Heart left ventricle (tissue), 13 donors: Measurements from ENCODE around the gene PAX2.

Source experiments
- CTCF ChIP-seq, 12 donors: fragments of 200-600 bp; sonication (generic) in 4 of 12; IDR thresholded peaks; one replicate each; pipeline versions ENCODE4 v1.5.0 to v1.8.0; 2018 to 2022; ENCODE audit warnings: antibody characterized with exemption in 12 of 12, mild to moderate bottlenecking in 5 of 12
- POLR2A ChIP-seq, 2 donors: fragments of 450-650 bp; IDR thresholded peaks; one replicate each; pipeline ENCODE4 v1.6.1; 2017; ENCODE audit warnings: antibody characterized with exemption in 2 of 2, mild to moderate bottlenecking in 2 of 2, moderate library complexity in 2 of 2
- donor health status: ischemic (EF 13 %, LVEDD 7.1; RV severe dilation, severe dysfunction).
- donor health status: DM: no; HTN: yes; CAD: no.
- donor health status: DM: no; HTN: no; CAD: no.
- donor health status: ischemic (EF 25% LVEDD 6.9; RV normal size, moderate dysfunction).
- donor health status: ischemic (EF 25% LVEDD 5.7; RV mildly dilated, moderate dysfunction).
- donor health status: ischemic (EF 35%, LVEDD 5.7; RV mildly dilated, moderate dysfunction).
- donor health status: nonischemic (EF 11% LVEDD 7.7; RV severe dilation, severe dysfunction).
- donor health status: DM: yes; HTN: yes; CAD: no.
- donor health status: PGD.
- donor health status: ischemic (EF 29% LVEDD 5.4; RV normal size, mild dysfunction).
- donor health status: nonischemic (EF 23%, LVEDD 6.1; RV moderate dilation, normal function).

- TF ChIP-seq CTCF (IDR thresholded peaks at IDR 0.05) (no peak), POLR2A (IDR thresholded peaks at IDR 0.05) (no peak)
Measured at GRCh38 chr10:100791369-100792058, 46.1 kb downstream of the PAX2 start.
